Fibroblast of pulmonary artery (primary cell): Measurements from ENCODE around the gene EBI3.
"Not testable (repeated sequence)": the region's sequence is repeated elsewhere in the genome, so short reads cannot be mapped to it uniquely, and the experiment has no call there.

Source experiments
- DNase-seq: peaks from one replicate; pipeline ENCODE4 v3.0.0-alpha.2; 2010; ENCODE audit warnings: low read depth
- H3K4me3 ChIP-seq: replicated peaks from 2 replicates; pipeline ENCODE4 v1.5.1; 2011; ENCODE audit warnings: low read depth, mild to moderate bottlenecking, control low read depth, low read length, moderate library complexity
- TF ChIP-seq, protein P1 (sequence below): IDR thresholded peaks from 2 replicates; pipeline ENCODE4 v1.5.1; 2011; ENCODE audit warnings: mild to moderate bottlenecking, control low read depth, low read length, inconsistent platforms; ENCODE audit errors: missing control alignments

EBI3 gene

DNA sequence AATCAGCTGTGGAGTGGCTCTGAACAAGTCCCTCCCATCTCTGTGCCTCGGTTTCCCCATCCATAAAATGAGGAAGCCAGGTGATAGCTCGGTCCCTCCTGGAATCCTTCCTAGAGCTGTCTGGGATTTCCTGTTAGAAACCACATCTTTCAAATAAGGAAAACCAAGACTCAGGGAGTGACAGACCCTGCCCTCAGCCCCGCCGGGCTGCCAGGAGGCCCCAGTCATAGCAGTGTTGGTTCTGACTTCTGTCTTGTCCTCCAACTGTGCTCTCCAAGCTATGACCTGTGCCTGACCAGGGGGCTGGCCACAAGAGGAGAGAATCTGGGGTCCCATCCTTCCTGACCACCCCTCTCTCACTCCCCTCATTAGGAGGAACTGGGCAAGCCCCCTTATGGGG, 48.7 kb downstream of the EBI3 start:
- no peak for DNase-seq
- H3K4me3 ChIP-seq, result no peak overlapping the region
- TF ChIP-seq, protein P1, sequence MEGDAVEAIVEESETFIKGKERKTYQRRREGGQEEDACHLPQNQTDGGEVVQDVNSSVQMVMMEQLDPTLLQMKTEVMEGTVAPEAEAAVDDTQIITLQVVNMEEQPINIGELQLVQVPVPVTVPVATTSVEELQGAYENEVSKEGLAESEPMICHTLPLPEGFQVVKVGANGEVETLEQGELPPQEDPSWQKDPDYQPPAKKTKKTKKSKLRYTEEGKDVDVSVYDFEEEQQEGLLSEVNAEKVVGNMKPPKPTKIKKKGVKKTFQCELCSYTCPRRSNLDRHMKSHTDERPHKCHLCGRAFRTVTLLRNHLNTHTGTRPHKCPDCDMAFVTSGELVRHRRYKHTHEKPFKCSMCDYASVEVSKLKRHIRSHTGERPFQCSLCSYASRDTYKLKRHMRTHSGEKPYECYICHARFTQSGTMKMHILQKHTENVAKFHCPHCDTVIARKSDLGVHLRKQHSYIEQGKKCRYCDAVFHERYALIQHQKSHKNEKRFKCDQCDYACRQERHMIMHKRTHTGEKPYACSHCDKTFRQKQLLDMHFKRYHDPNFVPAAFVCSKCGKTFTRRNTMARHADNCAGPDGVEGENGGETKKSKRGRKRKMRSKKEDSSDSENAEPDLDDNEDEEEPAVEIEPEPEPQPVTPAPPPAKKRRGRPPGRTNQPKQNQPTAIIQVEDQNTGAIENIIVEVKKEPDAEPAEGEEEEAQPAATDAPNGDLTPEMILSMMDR, result no peak

GRCh38 chr19:4278419-4279266, 49.3 kb downstream of the EBI3 start, which contains the start of gene SHD:
Gene SHD, plus strand, starts transcription at chr19:4279266. Its CDS starts 798 bp downstream, at chr19:4280064.
- no peak for DNase-seq
- TF ChIP-seq, protein P1, result no peak
- H3K4me3 ChIP-seq, result no peak within 1 kb of the TSS

GRCh38 chr19:4279267-4279529, 49.9 kb downstream of the EBI3 start:
- no peak overlapping the region for H3K4me3 ChIP-seq
- TF ChIP-seq, protein P1, result no peak
- no peak for DNase-seq

DNA sequence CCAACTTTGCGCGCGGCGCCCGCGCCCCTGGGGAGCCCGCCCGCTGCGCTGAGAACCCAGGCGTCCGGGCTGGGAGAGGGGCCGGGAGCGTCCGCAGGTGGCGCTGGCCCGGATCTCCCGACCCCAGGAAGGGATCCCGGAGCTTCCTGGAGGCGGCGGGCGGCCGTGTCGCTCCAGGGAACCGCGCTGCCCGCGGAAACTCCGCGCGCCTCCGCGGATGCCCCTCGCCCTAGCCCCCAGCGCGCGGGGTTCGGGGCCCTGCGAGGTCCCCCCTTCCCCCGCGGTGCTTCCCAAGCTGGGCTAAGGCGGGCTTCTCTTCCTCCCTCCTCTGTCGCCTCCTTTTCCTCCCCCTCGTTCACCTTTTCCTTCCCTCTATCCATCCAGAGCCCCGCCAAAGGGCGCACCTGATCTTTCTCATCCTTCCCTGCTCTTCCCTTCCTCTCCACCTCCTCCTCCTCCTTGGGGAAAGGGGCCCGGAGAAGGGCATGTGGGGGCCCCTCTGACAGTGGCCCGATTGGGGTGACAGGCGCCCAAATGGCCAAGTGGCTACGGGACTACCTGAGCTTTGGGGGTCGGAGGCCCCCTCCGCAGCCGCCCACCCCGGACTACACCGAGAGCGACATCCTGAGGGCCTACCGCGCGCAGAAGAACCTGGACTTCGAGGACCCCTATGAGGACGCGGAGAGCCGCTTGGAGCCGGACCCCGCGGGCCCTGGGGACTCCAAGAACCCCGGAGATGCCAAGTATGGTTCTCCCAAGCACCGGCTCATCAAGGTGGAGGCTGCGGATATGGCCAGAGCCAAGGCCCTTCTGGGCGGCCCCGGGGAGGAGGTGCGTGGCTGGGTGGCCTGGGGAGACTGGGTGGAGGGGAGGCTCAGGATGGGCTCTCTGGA, 50.5 kb downstream of the EBI3 start:
- H3K4me3 ChIP-seq, result no peak overlapping the region
- TF ChIP-seq, protein P1, result no peak
- DNase-seq, result no peak

GRCh38 chr19:4284176-4284958, 55.0 kb downstream of the EBI3 start:
- no peak for DNase-seq
- TF ChIP-seq, protein P1, result no peak
- H3K4me3 ChIP-seq, result no peak overlapping the region

DNA sequence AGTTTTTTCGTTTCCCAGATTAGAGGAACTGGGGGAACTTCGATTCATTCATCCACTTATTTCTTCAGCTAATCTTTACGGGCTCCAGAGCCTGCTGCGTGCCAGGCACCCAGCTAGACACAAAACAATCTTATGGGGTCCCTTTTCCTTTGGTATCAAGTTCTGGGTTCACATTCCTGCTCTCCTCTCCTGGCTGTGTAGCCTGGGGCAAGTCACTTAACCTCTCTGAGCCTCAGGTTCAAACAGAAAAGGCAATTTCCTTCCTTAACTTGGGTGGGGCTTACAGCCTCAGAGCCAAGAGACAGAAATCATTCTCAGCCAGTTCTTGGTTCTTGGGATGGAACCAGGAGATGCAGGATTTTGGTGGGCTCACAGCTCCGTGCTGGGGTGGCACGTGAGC, 55.7 kb downstream of the EBI3 start:
- H3K4me3 ChIP-seq, result no peak overlapping the region
- DNase-seq, result no peak
- TF ChIP-seq, protein P1, result no peak

DNA sequence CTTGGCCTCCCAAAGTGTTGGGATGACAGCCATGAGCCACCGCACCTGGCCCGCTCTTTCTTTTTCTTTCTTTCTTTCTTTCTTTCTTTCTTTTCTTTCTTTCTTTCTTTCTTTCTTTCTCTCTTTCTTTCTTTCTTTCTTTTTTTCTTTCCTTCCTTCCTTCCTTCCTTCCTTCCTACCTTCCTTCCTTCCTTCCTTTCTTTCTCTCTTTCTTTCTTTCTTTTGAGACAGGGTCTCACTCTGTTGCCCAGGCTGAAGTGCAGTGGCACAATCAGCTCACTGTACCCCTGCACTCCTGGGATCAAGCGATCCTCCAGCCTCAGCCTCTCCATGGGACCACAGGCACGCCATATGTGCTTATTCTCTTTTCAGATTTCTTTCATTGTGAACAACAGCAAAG, 56.8 kb downstream of the EBI3 start:
- not testable (repeated sequence) for DNase-seq, H3K4me3 ChIP-seq
